Ovary (tissue), 9 donors: Measurements from ENCODE around the gene NLK. TPM values are rescaled to one million over a fixed set of nuclear protein-coding genes. Genes with fewer than 3 reads are reported as not detected.

Experiments
- DNase-seq, 5 donors: peaks; one replicate each; pipeline ENCODE4 v3.0.0-alpha.2; 2019 to 2020
- H3K27ac ChIP-seq, 2 donors: fragments of 200-600 bp; one replicate each; pipeline versions ENCODE4 v1.5.1 to v1.8.0; 2019 to 2022
- H3K27me3 ChIP-seq: fragments of 200-600 bp; one replicate; pipeline ENCODE4 v1.8.0; 2022
- H3K36me3 ChIP-seq: fragments of 200-600 bp; sonication (generic); one replicate; pipeline ENCODE4 v1.5.1; 2019
- H3K4me1 ChIP-seq: one replicate; pipeline ENCODE4 v1.8.1; 2013; ENCODE audit warnings: mild to moderate bottlenecking, moderate library complexity; ENCODE audit not compliant: insufficient read depth
- H3K4me3 ChIP-seq: fragments of 200-600 bp; sonication (generic); one replicate; pipeline ENCODE4 v1.5.1; 2017
- H3K9me3 ChIP-seq, 2 donors: fragments of 200-600 bp in 1 of 2; sonication (generic) in 1 of 2; one replicate each; pipeline versions ENCODE4 v1.5.1 to v1.8.1; 2013 to 2019; ENCODE audit warnings: mild to moderate bottlenecking in 1 of 2, moderate library complexity in 1 of 2
- EP300 ChIP-seq: sonication (generic); formaldehyde crosslinking; IDR thresholded peaks from one replicate; pipeline ENCODE4 v1.6.1; 2017; ENCODE audit warnings: antibody characterized with exemption
- POLR2A ChIP-seq: fragments of 450-650 bp; IDR thresholded peaks from one replicate; pipeline ENCODE4 v1.6.1; 2017; ENCODE audit warnings: antibody characterized with exemption, mild to moderate bottlenecking, moderate library complexity
- WGBS, 3 donors: extraction: QIAGEN DNeasy Blood & Tissue Kit in 1 of 3; methylation state at CpG; one replicate each; pipeline versions ENCODE4 v1.1.5 to v1.1.7; 2013 to 2017; 5-methylcytosine and 5-hydroxymethylcytosine counted together
- intact Hi-C, 4 donors: fragments of 100-400 bp; cut with DNase I; formaldehyde crosslinking; loops; one replicate each; pipeline versions ENCODE4 v1.11.0 to v1.15.1; 2022 to 2023
- polyA plus RNA-seq, 2 donors: library from polyadenylated mRNA; stranded (reverse); fragments of 200-250 nt in 1 of 2; fragments of 350-450 nt in 1 of 2; fragmentation: Illumina TruSeq in 1 of 2; extraction: RNeasy Lipid Tissue Mini Kit (QIAGEN cat#74804) in 1 of 2; gene quantifications; one replicate each; pipeline ENCODE4 v1.2.3, GENCODE V29; 2013 to 2014
- total RNA-seq, 7 donors: library from RNA; depleted of rRNA in 2 of 7; stranded (reverse); fragments of >200 nt in 2 of 7; fragmentation: NEBNext Ultra II Directional in 3 of 7; extraction: Animal tissue kit (Norgen Biotek cat#: 25700) in 3 of 7; gene quantifications; one replicate each; pipeline versions ENCODE4 v1.1.0 to v1.2.4, GENCODE V29; 2016 to 2023
- TF ChIP-seq, protein P1 (sequence below), 3 donors: fragments of 450-650 bp in 2 of 3; fragments of 200-600 bp in 1 of 3; IDR thresholded peaks; one replicate each; pipeline versions ENCODE4 v1.5.1 to v1.8.0; 2016 to 2022; ENCODE audit warnings: antibody characterized with exemption in 3 of 3, mild to moderate bottlenecking in 1 of 3
- donor health status: DM: no; HTN: no; CAD: no; lungs with moderate emphysema.
- donor health status: DM: no; HTN: no; CAD: no.
- donor health status: Bipolar disorder and iron deficiency.
- donor health status: DM: yes; HTN: yes; CAD: no.
- donor health status: DM: no; HTN: no; CAD: no.
- donor health status: DM: yes; HTN: yes; CAD: no.

The NLK gene
- total and polyA plus RNA-seq, 9 donors, result 7.3 to 15.6 (median 12.3) TPM

GRCh38 chr17:28128779-28129178 lies 86.3 kb downstream of the NLK start:
- H3K4me3 ChIP-seq, result no peak overlapping the region
- H3K36me3 ChIP-seq, result no peaks in the 10 kb centered on the region
- no peaks in the 10 kb centered on the region for H3K27me3 ChIP-seq
- H3K9me3 ChIP-seq, result no peaks in the 10 kb centered on the region
- H3K27ac ChIP-seq, result no peak overlapping the region
- no peaks in the 10 kb centered on the region for H3K4me1 ChIP-seq
- TF ChIP-seq EP300, result no peak
- intact Hi-C loops, result no loop called here
- 96 to 100% (median 100%) methylated on average over 1 of the region's 1 CpG for WGBS, 3 donors
- no peak for DNase-seq

DNA sequence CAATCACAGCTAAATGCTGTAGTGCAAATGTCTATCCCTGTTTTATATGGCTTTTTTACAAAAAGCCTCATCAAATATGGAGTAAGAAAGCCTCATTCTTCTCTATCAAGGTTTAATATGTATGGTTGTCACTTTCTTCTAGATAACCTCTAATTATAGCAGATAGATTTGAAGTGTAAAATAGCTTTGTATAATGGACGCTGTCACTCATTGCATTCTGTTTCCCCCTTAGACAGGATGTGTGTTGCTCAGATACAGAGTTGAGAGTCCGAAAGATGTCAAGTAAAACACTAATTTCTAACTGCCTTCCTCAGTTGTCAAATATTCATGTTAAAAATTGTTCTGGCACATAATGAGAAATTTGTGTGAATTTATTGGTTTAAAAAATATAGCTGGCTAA lies 88.0 kb downstream of the NLK start:
- Histone ChIP-seq H3K27me3 (no peaks in the 10 kb centered on the region), H3K9me3 (no peaks in the 10 kb centered on the region), H3K27ac (no peak overlapping the region), H3K4me3 (no peak overlapping the region), H3K4me1 (no peaks in the 10 kb centered on the region), H3K36me3 (no peaks in the 10 kb centered on the region)
- TF ChIP-seq POLR2A, result no peak
- no peak for TF ChIP-seq EP300
- TF ChIP-seq, protein P1, sequence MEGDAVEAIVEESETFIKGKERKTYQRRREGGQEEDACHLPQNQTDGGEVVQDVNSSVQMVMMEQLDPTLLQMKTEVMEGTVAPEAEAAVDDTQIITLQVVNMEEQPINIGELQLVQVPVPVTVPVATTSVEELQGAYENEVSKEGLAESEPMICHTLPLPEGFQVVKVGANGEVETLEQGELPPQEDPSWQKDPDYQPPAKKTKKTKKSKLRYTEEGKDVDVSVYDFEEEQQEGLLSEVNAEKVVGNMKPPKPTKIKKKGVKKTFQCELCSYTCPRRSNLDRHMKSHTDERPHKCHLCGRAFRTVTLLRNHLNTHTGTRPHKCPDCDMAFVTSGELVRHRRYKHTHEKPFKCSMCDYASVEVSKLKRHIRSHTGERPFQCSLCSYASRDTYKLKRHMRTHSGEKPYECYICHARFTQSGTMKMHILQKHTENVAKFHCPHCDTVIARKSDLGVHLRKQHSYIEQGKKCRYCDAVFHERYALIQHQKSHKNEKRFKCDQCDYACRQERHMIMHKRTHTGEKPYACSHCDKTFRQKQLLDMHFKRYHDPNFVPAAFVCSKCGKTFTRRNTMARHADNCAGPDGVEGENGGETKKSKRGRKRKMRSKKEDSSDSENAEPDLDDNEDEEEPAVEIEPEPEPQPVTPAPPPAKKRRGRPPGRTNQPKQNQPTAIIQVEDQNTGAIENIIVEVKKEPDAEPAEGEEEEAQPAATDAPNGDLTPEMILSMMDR (IDR thresholded peaks at IDR 0.05), result no peak
- intact Hi-C loops, result no loop called here
- WGBS, 3 donors, result 95 to 99% (median 95%) methylated on average over 2 of the region's 2 CpGs
- DNase-seq, result no peak

- intact Hi-C loops, result no loop called here
- no peaks in the 10 kb centered on the region for H3K27me3 ChIP-seq
- TF ChIP-seq, protein P1 (IDR thresholded peaks at IDR 0.05), result no peak
- no peak for TF ChIP-seq EP300
- no peak for TF ChIP-seq POLR2A
- no peaks in the 10 kb centered on the region for H3K36me3 ChIP-seq
- no peak overlapping the region for H3K27ac ChIP-seq
- no peak overlapping the region for H3K4me3 ChIP-seq
- WGBS, 3 donors, result 35 to 50% (median 36%) methylated on average over 4 of the region's 4 CpGs
- H3K4me1 ChIP-seq, result no peaks in the 10 kb centered on the region
- DNase-seq, result no peak
- H3K9me3 ChIP-seq, result no peaks in the 10 kb centered on the region
Observed at GRCh38 chr17:28131599-28131998, 89.1 kb downstream of the NLK start.

DNA sequence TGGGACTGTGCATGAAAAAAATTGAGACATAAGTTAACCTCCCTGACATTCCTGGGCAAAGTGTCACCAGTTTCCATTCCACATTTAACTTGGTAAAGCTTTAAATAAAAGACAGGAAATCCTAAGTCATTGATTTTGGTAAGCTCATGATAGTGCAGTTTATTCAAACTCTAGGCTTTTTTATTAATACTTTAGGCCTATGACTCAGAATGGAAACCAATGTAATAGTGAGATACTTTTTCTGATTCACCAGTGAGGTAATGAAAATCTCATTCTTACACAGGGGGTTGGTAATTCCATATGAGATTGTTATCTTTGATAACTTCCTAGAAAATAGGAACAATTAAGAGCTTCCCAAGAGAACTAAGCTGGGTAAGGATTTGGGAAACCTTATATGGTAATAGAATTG lies 91.1 kb downstream of the NLK start:
- TF ChIP-seq, protein P1 (IDR thresholded peaks at IDR 0.05), result no peak
- TF ChIP-seq POLR2A, result no peak
- no peaks in the 10 kb centered on the region for H3K27me3 ChIP-seq
- H3K36me3 ChIP-seq, result no peaks in the 10 kb centered on the region
- no peak for DNase-seq
- intact Hi-C loops, result no loop called here
- no peak overlapping the region for H3K27ac ChIP-seq
- no peak overlapping the region for H3K4me3 ChIP-seq
- no peaks in the 10 kb centered on the region for H3K9me3 ChIP-seq
- no peaks in the 10 kb centered on the region for H3K4me1 ChIP-seq

GRCh38 chr17:28136923-28137322 lies 94.4 kb downstream of the NLK start:
- Histone ChIP-seq H3K27me3 (no peaks in the 10 kb centered on the region), H3K27ac (no peak overlapping the region), H3K4me1 (no peaks in the 10 kb centered on the region), H3K36me3 (no peaks in the 10 kb centered on the region), H3K9me3 (no peaks in the 10 kb centered on the region), H3K4me3 (no peak overlapping the region)
- no peak for DNase-seq
- WGBS, 3 donors, result 97 to 98% (median 98%) methylated on average over 3 of the region's 3 CpGs
- intact Hi-C loops, result no loop called here
- TF ChIP-seq POLR2A (no peak), EP300 (no peak)
- TF ChIP-seq, protein P1 (IDR thresholded peaks at IDR 0.05), result no peak
